Karpas-422 (cell line): Measurements from ENCODE around the gene ZNF593. TPM values are rescaled to one million over a fixed set of nuclear protein-coding genes. Genes with fewer than 3 reads are reported as not detected.

Experiments used
- DNase-seq: peaks from one replicate; pipeline ENCODE4 v3.0.0-alpha.2; 2015
- H2AFZ ChIP-seq: fragments of 200-600 bp; sonication (generic); 2 replicates; pipeline ENCODE4 v1.6.1; 2014; ENCODE audit warnings: antibody characterized with exemption, low read length, mixed read lengths
- H3K27ac ChIP-seq: fragments of 200-600 bp; sonication (generic); 2 replicates; pipeline ENCODE4 v1.5.1; 2014; ENCODE audit warnings: mild to moderate bottlenecking, low read length, moderate library complexity
- H3K27me3 ChIP-seq: fragments of 200-600 bp; sonication (generic); 2 replicates; pipeline ENCODE4 v1.6.1; 2014; ENCODE audit warnings: low read length, mixed read lengths
- H3K36me3 ChIP-seq: fragments of 200-600 bp; sonication (generic); 2 replicates; pipeline ENCODE4 v1.6.1; 2014; ENCODE audit warnings: low read length, mixed read lengths; ENCODE audit not compliant: insufficient read depth
- H3K4me1 ChIP-seq: fragments of 200-600 bp; sonication (generic); 2 replicates; pipeline ENCODE4 v1.6.1; 2014; ENCODE audit warnings: mild to moderate bottlenecking, low read length, mixed read lengths
- H3K4me2 ChIP-seq: fragments of 200-600 bp; sonication (generic); 2 replicates; pipeline ENCODE4 v1.6.1; 2014; ENCODE audit warnings: low read length, low read depth, mild to moderate bottlenecking; ENCODE audit not compliant: poor library complexity, severe bottlenecking
- H3K4me3 ChIP-seq: fragments of 200-600 bp; sonication (generic); 2 replicates; pipeline ENCODE4 v1.5.1; 2014; ENCODE audit warnings: mild to moderate bottlenecking, antibody characterized with exemption, low read length, mixed read lengths
- H3K79me2 ChIP-seq: fragments of 200-600 bp; sonication (generic); 2 replicates; pipeline ENCODE4 v1.6.1; 2014; ENCODE audit warnings: mild to moderate bottlenecking, low read length, mixed read lengths
- H3K9ac ChIP-seq: fragments of 200-600 bp; sonication (generic); 2 replicates; pipeline ENCODE4 v1.6.0; 2014; ENCODE audit warnings: low read length
- H3K9me2 ChIP-seq: fragments of 200-600 bp; sonication (generic), shearing (Covaris generic); replicated peaks from 2 replicates; pipeline ENCODE4 v1.6.0; 2014; ENCODE audit warnings: mild to moderate bottlenecking, low read length, moderate library complexity; ENCODE audit not compliant: insufficient read depth
- H3K9me3 ChIP-seq: fragments of 300-700, 200-600 bp; sonication (generic); 2 replicates; pipeline ENCODE4 v1.6.1; 2014; ENCODE audit warnings: low read length, mixed read lengths
- H4K20me1 ChIP-seq: fragments of 200-600 bp; sonication (generic); 2 replicates; pipeline ENCODE4 v1.6.1; 2014; ENCODE audit warnings: mild to moderate bottlenecking, antibody characterized with exemption, low read length, low read depth; ENCODE audit not compliant: insufficient read depth
- total RNA-seq: library from RNA; depleted of rRNA; stranded (reverse); fragments of >200 nt; shearing (Covaris generic); gene quantifications from 2 replicates; pipeline ENCODE4 v1.2.3, GENCODE V29; 2014; ENCODE audit warnings: low replicate concordance; rRNA removed

ZNF593 gene
- total RNA-seq, 1 experiment from 2014 or later = 58.5 TPM

- Histone ChIP-seq H3K9ac (no peak overlapping the region), H3K9me3 (no peaks in the 10 kb centered on the region), H3K4me1 (no peaks in the 10 kb centered on the region), H2AFZ (no peak overlapping the region), H3K79me2 (no peaks in the 10 kb centered on the region), H4K20me1 (no peaks in the 10 kb centered on the region), H3K4me3 (no peak overlapping the region), H3K36me3 (no peaks in the 10 kb centered on the region), H3K9me2 (no peaks in the 10 kb centered on the region), H3K27ac (no peak overlapping the region), H3K27me3 (no peaks in the 10 kb centered on the region), H3K4me2 (no peak overlapping the region)
- no peak for DNase-seq
Observed at GRCh38 chr1:26218906-26219494, 49.3 kb downstream of the ZNF593 start.

Other genes starting within 250 kb of the ZNF593 start
- 1.6 and 3.6 TPM in 2 replicates for gene PAFAH2, start 171.8 kb upstream of the ZNF593 start, total RNA-seq
- gene EXTL1, start 148.1 kb upstream of the ZNF593 start, total RNA-seq = not detected in 2 replicates
- not detected in 2 replicates for gene SLC30A2, start 123.8 kb upstream of the ZNF593 start, total RNA-seq
- gene TRIM63, start 102.3 kb upstream of the ZNF593 start, total RNA-seq = not detected in 2 replicates
- gene PDIK1L, start 58.1 kb upstream of the ZNF593 start, total RNA-seq = 7.0 and 11.0 TPM in 2 replicates
- not detected in 2 replicates for gene FAM110D, start 10.8 kb upstream of the ZNF593 start, total RNA-seq
- not detected in 2 replicates for gene C1orf232, start 945 bp upstream of the ZNF593 start, total RNA-seq
- gene ZNF593OS, start 1.9 kb downstream of the ZNF593 start, total RNA-seq = 0.18 TPM in 1 of 2 replicates, not detected in the other
- 0.29 and 1.5 TPM in 2 replicates for gene CNKSR1, start 7.6 kb downstream of the ZNF593 start, total RNA-seq
- not detected in 2 replicates for gene CATSPER4, start 20.7 kb downstream of the ZNF593 start, total RNA-seq
- gene CEP85, start 64.3 kb downstream of the ZNF593 start, total RNA-seq = 23.8 and 31.5 TPM in 2 replicates
- gene SH3BGRL3, start 110.2 kb downstream of the ZNF593 start, total RNA-seq = 108 and 143 TPM in 2 replicates
- 20.7 and 56.0 TPM in 2 replicates for gene UBXN11, start 136.7 kb downstream of the ZNF593 start, total RNA-seq
- gene CD52, start 148.1 kb downstream of the ZNF593 start, total RNA-seq = 614 and 735 TPM in 2 replicates
- 1.3 TPM in 1 of 2 replicates, not detected in the other for gene CRYBG2, start 184.2 kb downstream of the ZNF593 start, total RNA-seq
- gene ZNF683, start 202.8 kb downstream of the ZNF593 start, total RNA-seq = not detected in 2 replicates
- gene LIN28A, start 240.9 kb downstream of the ZNF593 start, total RNA-seq = 0.04 TPM in 1 of 2 replicates, not detected in the other